Neuronal stem cell (in vitro differentiated cells): ENCODE measurements around the gene RBM22.

ENCODE experiments used
- DNase-seq: peaks from one replicate; pipeline ENCODE4 v3.0.0-alpha.2; 2013; ENCODE audit warnings: low spot score
- H2AFZ ChIP-seq: one replicate; pipeline ENCODE4 v1.6.1; 2013; ENCODE audit warnings: mild to moderate bottlenecking, low read length, inconsistent platforms
- H2AK5ac ChIP-seq: 2 replicates; pipeline ENCODE4 v1.6.1; 2013; ENCODE audit warnings: low read depth, mild to moderate bottlenecking, inconsistent platforms, low read length, moderate library complexity, mixed read lengths
- H2BK120ac ChIP-seq: 2 replicates; pipeline ENCODE4 v1.6.1; 2013; ENCODE audit warnings: low read depth, mild to moderate bottlenecking, inconsistent platforms, low read length, moderate library complexity, mixed read lengths
- H2BK12ac ChIP-seq: one replicate; pipeline ENCODE4 v1.6.1; 2013; ENCODE audit warnings: low read length, inconsistent platforms
- H2BK15ac ChIP-seq: 2 replicates; pipeline ENCODE4 v1.6.1; 2013; ENCODE audit warnings: mild to moderate bottlenecking, low read length, inconsistent platforms, mixed read lengths
- H2BK5ac ChIP-seq: one replicate; pipeline ENCODE4 v1.6.1; 2013; ENCODE audit warnings: inconsistent platforms, mild to moderate bottlenecking, low read length, moderate library complexity
- H3K14ac ChIP-seq: one replicate; pipeline ENCODE4 v1.6.1; 2013; ENCODE audit warnings: low read length, inconsistent platforms
- H3K18ac ChIP-seq: 2 replicates; pipeline ENCODE4 v1.6.1; 2013; ENCODE audit warnings: low read length, inconsistent platforms
- H3K23ac ChIP-seq: 2 replicates; pipeline ENCODE4 v1.6.1; 2013; ENCODE audit warnings: low read depth, mild to moderate bottlenecking, mixed read lengths, low read length, inconsistent platforms; ENCODE audit not compliant: poor library complexity
- H3K27ac ChIP-seq: replicated peaks from 3 replicates; pipeline ENCODE4 v1.5.1; 2013; ENCODE audit warnings: low read length, inconsistent platforms
- H3K27me3 ChIP-seq, 3 experiments: 2 replicates each; pipeline ENCODE4 v1.6.1; 2013; ENCODE audit warnings: low read length in 3 of 3, mild to moderate bottlenecking in 2 of 3, inconsistent platforms in 1 of 3, low read depth in 1 of 3, mixed read lengths in 1 of 3, moderate library complexity in 1 of 3; ENCODE audit not compliant: control insufficient read depth in 3 of 3, insufficient read depth in 3 of 3
- H3K36me3 ChIP-seq, 2 donors: replicated peaks in 1 of 2; 2 replicates each; pipeline ENCODE4 v1.6.1; 2013; ENCODE audit warnings: low read length in 2 of 2; ENCODE audit not compliant: control insufficient read depth in 2 of 2, insufficient read depth in 2 of 2
- H3K4ac ChIP-seq: 2 replicates; pipeline ENCODE4 v1.6.1; 2013; ENCODE audit warnings: inconsistent platforms, mild to moderate bottlenecking, low read length, moderate library complexity
- H3K4me1 ChIP-seq, 2 donors: 1 replicate in 1 of 2; 2 replicates in 1 of 2; pipeline ENCODE4 v1.6.1; 2013; ENCODE audit warnings: low read length in 2 of 2, low read depth in 1 of 2; ENCODE audit not compliant: control insufficient read depth in 2 of 2, insufficient read depth in 1 of 2
- H3K4me2 ChIP-seq: one replicate; pipeline ENCODE4 v1.6.1; 2013; ENCODE audit warnings: mild to moderate bottlenecking, low read length, inconsistent platforms; ENCODE audit not compliant: insufficient read depth, poor library complexity, severe bottlenecking
- H3K4me3 ChIP-seq, 2 donors: 2 replicates each; pipeline ENCODE4 v1.5.1; 2013; ENCODE audit warnings: low read length in 2 of 2, mild to moderate bottlenecking in 2 of 2, inconsistent platforms in 1 of 2, moderate library complexity in 1 of 2
- H3K79me1 ChIP-seq: one replicate; pipeline ENCODE4 v1.6.1; 2013; ENCODE audit warnings: low read depth, mild to moderate bottlenecking, inconsistent platforms, low read length, moderate library complexity
- H3K9ac ChIP-seq: one replicate; pipeline ENCODE4 v1.6.1; 2013; ENCODE audit warnings: mild to moderate bottlenecking, low read depth, low read length, inconsistent platforms; ENCODE audit not compliant: poor library complexity
- H3K9me3 ChIP-seq, 2 donors: replicated peaks in 1 of 2; 2 replicates each; pipeline versions ENCODE3 to v1.6.1; 2013; ENCODE audit warnings: low read length in 2 of 2, mild to moderate bottlenecking in 2 of 2, inconsistent platforms in 1 of 2, low read depth in 1 of 2, mixed read lengths in 1 of 2, moderate library complexity in 1 of 2; ENCODE audit not compliant: control insufficient read depth in 2 of 2, insufficient read depth in 1 of 2
- H4K8ac ChIP-seq: one replicate; pipeline ENCODE4 v1.6.1; 2013; ENCODE audit warnings: low read depth, mild to moderate bottlenecking, inconsistent platforms, low read length, moderate library complexity
- H4K91ac ChIP-seq: one replicate; pipeline ENCODE4 v1.6.1; 2013; ENCODE audit warnings: low read length, low read depth, mild to moderate bottlenecking, inconsistent platforms; ENCODE audit not compliant: poor library complexity
- WGBS, 2 donors: extraction: QIAGEN DNeasy Blood & Tissue Kit; methylation state at CpG; one replicate each; pipeline ENCODE4 v1.1.7; 2013; ENCODE audit warnings: missing lambda C conversion rate in 2 of 2, mixed read lengths in 1 of 2; ENCODE audit not compliant: insufficient read length in 2 of 2, insufficient replicate concordance in 1 of 2; ENCODE audit errors: extremely low coverage in 2 of 2; 5-methylcytosine and 5-hydroxymethylcytosine counted together

Gene RBM22

GRCh38 chr5:150703762-150704161 lies 2.9 kb upstream of the RBM22 start:
- H2BK15ac ChIP-seq, result no peak overlapping the region
- no CpG with 5 or more reads among the region's 3 CpGs for WGBS, 2 donors
- H3K4me3 ChIP-seq, result no peak overlapping the region
- no peaks in the 10 kb centered on the region for H3K27me3 ChIP-seq
- no peak for DNase-seq
- no peak overlapping the region for H3K14ac ChIP-seq
- no peak overlapping the region for H2BK12ac ChIP-seq
- no peak overlapping the region for H2AK5ac ChIP-seq
- no peak overlapping the region for H3K9ac ChIP-seq
- H4K8ac ChIP-seq, result no peak overlapping the region
- H2BK5ac ChIP-seq, result no peak overlapping the region
- no peak overlapping the region for H3K18ac ChIP-seq
- H3K9me3 ChIP-seq, result no peaks in the 10 kb centered on the region
- H3K36me3 ChIP-seq, result peaks cover 4 to 19% of the 10 kb centered on the region in 2 donors
- no peak overlapping the region for H3K4ac ChIP-seq
- no peak overlapping the region for H3K27ac ChIP-seq
- no peak overlapping the region for H2AFZ ChIP-seq
- no peak overlapping the region for H3K23ac ChIP-seq
- H4K91ac ChIP-seq, result no peak overlapping the region
- H3K4me1 ChIP-seq, result peaks cover 2 to 6% of the 10 kb centered on the region in 2 donors
- peaks cover 7% of the 10 kb centered on the region for H3K79me1 ChIP-seq
- H2BK120ac ChIP-seq, result no peak overlapping the region
- H3K4me2 ChIP-seq, result no peak overlapping the region

GRCh38 chr5:150700246-150700593 lies 642 bp downstream of the RBM22 start:
- WGBS, 2 donors, result no CpG with 5 or more reads among the region's 15 CpGs
- Histone ChIP-seq H3K4me1 (peaks cover 2 to 6% of the 10 kb centered on the region in 2 donors), H3K27ac (no peak overlapping the region)

GRCh38 chr5:150694612-150695011 lies 6.2 kb downstream of the RBM22 start:
- Histone ChIP-seq H3K14ac (no peak overlapping the region), H3K4me2 (no peak overlapping the region), H4K8ac (no peak overlapping the region), H3K36me3 (peaks cover 52 to 95% of the 10 kb centered on the region in 2 donors), H3K23ac (no peak overlapping the region), H2BK12ac (no peak overlapping the region), H3K27ac (no peak overlapping the region), H3K18ac (no peak overlapping the region), H2AK5ac (no peak overlapping the region), H2AFZ (no peak overlapping the region), H3K79me1 (peaks cover 1% of the 10 kb centered on the region), H2BK5ac (no peak overlapping the region), H4K91ac (no peak overlapping the region), H2BK15ac (no peak overlapping the region), H3K4me3 (no peak overlapping the region), H3K9me3 (no peaks in the 10 kb centered on the region), H3K4me1 (peaks cover 1 to 2% of the 10 kb centered on the region in 2 donors), H3K27me3 (no peaks in the 10 kb centered on the region), H2BK120ac (no peak overlapping the region), H3K4ac (no peak overlapping the region), H3K9ac (no peak overlapping the region)
- WGBS, 2 donors, result no CpG with 5 or more reads among the region's 3 CpGs
- DNase-seq, result no peak

More at GRCh38 chr5:150700246-150700593, 642 bp downstream of the RBM22 start:
- H3K79me1 ChIP-seq, result peaks cover 7% of the 10 kb centered on the region
- no peak overlapping the region for H3K4ac ChIP-seq
- no peak overlapping the region for H2BK120ac ChIP-seq
- peak overlapping the region; percentile 56 for H3K4me2 ChIP-seq
- H2AK5ac ChIP-seq, result no peak overlapping the region
- no peak for DNase-seq
- no peak overlapping the region for H3K23ac ChIP-seq
- H3K18ac ChIP-seq, result no peak overlapping the region
- H3K9ac ChIP-seq, result peak overlapping the region; percentile 100
- H2BK5ac ChIP-seq, result no peak overlapping the region
- H3K36me3 ChIP-seq, result peaks cover 17 to 45% of the 10 kb centered on the region in 2 donors
- H4K8ac ChIP-seq, result no peak overlapping the region
- peak overlapping the region; percentile 81 to 93 for H3K4me3 ChIP-seq
- no peak overlapping the region for H4K91ac ChIP-seq
- H3K14ac ChIP-seq, result no peak overlapping the region
- peak overlapping the region; percentile 98 for H2AFZ ChIP-seq
- no peaks in the 10 kb centered on the region for H3K27me3 ChIP-seq
- no peak overlapping the region for H2BK15ac ChIP-seq
- no peak overlapping the region for H2BK12ac ChIP-seq
- no peaks in the 10 kb centered on the region for H3K9me3 ChIP-seq

GRCh38 chr5:150692276-150692675 lies 8.6 kb downstream of the RBM22 start:
- Histone ChIP-seq H3K23ac (no peak overlapping the region), H3K27ac (no peak overlapping the region)

More at GRCh38 chr5:150692276-150692675, 8.6 kb downstream of the RBM22 start:
- Histone ChIP-seq H3K36me3 (peaks cover 47 to 82% of the 10 kb centered on the region in 2 donors), H3K9me3 (no peaks in the 10 kb centered on the region), H4K8ac (no peak overlapping the region), H3K18ac (no peak overlapping the region), H2BK15ac (no peak overlapping the region), H3K9ac (no peak overlapping the region), H3K4me3 (no peak overlapping the region), H3K4me1 (no peaks in the 10 kb centered on the region), H3K27me3 (no peaks in the 10 kb centered on the region), H3K4me2 (no peak overlapping the region), H2BK120ac (no peak overlapping the region), H2BK5ac (no peak overlapping the region), H3K79me1 (no peaks in the 10 kb centered on the region), H2BK12ac (no peak overlapping the region), H3K14ac (no peak overlapping the region), H2AK5ac (no peak overlapping the region), H4K91ac (no peak overlapping the region), H3K4ac (no peak overlapping the region), H2AFZ (no peak overlapping the region)
- WGBS, 2 donors, result no CpG with 5 or more reads among the region's 3 CpGs
- DNase-seq, result no peak
